NOMO-1 treated with DMSO at 0.1 percent for 48 hours (cell line): ENCODE data around the gene CHST11.
A peak's percentile ranks its signal among the peaks of the same experiment; 100 is the strongest.
"Not testable (repeated sequence)": the region's sequence is repeated elsewhere in the genome, so short reads cannot be mapped to it uniquely, and the experiment has no call there.

ENCODE experiments used
- DNase-seq: peaks from one replicate; lab custom pipeline; 2025; ENCODE audit not compliant: unreplicated experiment; lab: John Stamatoyannopoulos, UW

The CHST11 gene

DNA sequence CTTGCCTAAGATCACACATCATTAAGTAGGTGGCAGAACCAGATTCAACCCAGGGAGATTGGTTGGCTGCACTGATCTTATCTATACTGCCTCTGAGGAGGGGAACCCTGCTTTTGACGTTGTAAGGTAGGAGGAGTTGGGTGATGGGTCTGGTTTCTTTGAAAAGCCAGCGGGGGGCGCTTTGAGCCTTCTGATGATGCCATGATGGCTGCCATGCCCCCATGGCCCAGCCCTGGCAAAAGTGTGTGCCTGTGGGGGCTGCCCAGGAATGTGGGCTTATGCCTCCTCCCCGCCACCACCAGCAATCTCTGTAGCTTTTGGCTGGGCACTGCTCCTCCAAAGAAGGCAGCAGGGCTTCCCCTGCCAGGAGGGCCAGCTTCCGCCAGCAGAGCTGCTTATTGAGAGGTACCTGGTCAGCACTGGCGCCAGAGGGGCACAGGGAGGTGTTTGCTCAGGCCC lies 277.0 kb downstream of the CHST11 start:
- DNase-seq = no peak

DNA sequence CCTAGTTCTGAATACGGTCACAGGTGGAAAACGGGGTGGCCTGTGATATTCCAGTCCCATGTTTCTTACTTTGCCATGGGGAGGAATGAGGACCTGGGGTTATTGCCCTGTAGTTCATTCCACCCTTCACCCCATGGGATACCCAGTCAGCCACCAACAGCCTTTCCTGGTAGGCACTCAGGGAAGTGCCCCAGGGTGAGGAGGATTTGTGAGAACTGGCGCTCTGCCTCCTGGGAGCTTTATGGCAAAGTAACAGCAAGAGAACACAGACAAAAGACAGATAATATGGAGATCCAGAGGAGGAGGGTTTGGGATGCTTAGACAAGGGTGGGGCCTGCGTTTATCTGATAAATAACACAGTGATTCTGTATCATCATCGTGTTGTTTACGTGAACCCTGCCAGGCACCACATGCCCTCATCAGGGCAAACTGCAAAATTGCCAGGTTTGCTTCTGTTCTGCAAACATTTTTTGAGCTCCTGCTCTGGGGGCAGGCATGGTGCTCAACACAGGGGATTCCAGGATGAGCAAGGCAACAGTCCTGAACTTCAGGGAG lies 277.9 kb downstream of the CHST11 start:
- DNase-seq = no peak

DNA sequence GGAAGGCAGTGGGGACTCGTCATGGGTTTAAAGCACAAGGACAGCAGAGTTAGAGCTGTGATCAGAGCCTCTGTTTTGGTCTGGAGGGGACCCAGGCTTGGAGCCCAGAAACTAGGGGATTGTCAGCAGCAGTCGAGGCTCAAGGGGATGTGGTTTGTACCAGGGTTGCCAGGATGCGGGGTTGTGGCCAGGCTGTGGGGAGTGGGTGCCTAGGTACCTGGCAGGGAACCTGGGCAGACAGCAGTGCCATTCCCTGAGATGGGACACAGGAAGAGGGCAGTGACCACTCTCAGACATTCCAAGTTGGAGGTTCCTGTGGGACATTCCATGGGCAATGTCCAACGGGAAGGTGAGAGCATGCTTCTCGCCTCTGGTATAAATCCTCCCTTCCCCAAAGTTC lies 279.1 kb downstream of the CHST11 start:
- no peak for DNase-seq

DNA sequence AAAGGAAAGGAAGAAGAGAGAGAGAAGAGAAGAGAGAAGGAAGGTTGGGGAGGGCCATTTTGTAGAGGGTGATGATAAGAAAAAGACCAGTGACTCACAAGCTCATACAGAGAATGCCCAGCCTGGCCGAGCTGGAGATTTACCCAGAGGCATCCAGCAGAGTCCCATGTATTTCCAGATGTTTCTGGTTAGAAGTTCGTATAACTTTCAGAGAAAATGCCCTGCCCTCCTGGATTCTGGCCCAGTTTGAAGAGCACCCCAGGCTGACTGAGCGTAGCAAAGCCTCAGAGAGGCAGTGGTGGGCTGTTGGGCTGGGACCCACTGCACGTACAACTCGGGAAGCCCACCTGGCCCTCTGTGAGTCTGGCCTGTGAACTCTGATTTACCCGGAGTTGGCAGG lies 279.6 kb downstream of the CHST11 start:
- DNase-seq = no peak

DNA sequence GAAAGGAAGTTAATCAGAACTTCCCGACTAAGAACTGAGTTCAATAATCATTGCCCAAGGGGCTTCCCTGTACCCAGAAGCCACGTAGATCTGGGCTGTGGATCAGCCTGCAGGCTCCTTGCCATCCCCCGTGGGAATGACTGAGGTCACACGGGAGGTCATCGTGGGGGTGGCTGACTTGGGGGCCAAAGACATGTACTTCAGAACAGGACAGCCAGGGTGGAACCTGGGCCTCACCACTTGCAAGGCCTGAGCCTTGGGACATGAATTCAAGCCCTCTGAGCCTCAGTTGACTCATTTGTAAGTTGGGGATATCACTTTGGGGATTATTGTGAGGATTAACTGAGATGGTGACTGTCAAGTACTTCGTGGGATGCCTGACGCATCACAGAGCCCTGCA lies 280.4 kb downstream of the CHST11 start:
- no peak for DNase-seq

DNA sequence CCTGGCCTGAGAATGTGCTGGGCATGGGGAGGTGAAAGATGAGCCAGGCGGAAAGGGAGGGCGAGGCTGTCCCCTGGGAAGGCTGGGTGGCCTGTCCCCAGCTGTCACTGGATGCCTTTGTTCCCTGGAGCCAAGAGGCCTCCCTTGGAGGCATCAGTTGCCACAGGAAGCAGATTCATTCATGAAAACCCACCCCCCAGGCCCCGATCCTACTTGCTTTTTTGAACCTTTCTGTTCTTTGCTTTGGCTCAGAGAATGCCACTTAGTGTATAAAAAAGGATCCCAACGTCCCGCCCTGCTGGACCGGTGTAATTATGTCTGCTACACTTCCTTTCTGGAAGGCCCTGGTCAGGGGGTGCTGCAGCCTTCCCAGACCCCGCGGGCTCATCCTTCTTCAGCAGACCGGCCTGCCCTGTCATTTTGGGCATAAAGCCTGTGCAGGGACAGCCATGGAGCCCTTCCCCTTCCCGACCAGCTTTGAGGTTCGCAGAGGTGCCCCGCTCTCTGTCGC lies 281.1 kb downstream of the CHST11 start:
- no peak for DNase-seq

DNA sequence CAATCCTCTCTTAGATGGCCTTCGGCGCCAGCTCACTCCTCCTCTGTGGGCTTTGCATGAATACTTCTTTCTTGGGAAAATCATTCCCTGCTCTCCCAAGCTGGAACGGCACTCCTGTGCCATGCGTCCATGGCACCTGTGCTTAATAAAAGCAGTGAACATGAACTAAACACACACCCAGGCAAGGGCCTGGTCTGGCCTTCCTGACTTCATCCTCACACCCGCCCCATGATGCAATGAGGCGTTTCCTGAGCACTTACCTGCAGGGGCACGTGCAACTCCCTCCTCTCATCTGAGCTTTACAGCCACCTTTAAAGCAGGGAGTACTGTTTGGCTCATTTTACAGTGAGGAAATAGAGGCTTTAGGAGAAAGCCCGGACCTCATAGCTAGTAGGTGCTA lies 281.6 kb downstream of the CHST11 start:
- DNase-seq = no peak

DNA sequence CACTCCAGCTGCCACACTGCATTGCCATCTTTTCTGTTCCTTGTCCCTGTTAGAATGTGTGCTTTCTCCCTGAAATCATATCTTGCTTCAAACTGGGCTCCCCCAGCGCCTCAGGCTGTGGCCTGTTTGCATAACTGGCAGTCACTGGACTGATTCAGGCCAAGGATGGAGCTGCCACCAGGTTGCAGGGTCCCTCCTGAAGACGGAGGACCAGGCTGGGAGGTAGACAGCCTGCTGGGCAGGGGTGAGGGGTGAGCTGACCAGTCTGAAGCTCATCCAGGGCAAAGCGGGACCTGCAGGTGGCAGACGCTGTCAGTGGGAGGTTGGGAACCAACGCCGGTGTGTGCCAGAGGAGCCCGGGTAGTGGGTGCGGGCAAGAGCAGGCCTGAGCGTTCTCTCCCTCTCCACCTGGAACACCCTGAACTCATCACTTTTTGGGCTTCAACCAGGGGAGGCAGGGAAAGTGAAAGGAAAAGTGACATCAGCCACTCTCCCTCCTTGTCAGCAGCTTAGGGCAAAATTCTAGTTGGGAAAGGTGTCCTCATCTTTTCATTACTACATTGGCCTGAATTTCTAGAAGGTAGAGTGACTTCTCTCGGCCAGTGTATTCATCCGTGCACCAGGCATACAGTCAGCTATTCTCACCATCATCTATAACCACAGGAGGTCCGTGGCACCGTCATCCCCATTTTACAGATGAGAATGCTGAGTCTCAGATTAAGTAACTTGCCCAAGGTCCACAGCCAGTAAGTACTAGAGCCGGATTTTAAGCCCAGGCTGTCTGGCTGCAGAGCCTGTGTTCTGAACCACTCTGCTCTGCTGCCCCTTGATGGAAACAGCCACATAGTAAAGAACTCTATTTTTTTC lies 282.3 kb downstream of the CHST11 start:
- no peak for DNase-seq

DNA sequence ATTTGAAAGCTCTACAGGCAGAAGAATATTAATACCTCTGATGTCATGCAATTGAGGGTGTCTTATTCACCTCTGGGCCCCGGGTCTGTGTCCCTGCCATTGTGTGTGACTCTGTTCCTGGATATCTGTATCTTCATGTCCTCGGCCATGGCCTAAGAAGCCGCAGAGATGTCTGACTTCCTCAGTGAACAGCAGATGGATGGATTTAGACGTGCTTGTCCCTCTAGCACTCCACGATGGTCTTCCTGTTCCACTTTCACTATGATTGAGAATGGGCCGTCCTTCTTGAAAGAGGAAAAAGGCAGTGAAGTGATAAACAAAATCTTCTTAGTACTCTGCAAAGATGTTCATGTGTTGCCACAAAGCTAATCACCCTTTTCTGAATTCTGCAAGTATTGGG lies 283.9 kb downstream of the CHST11 start:
- DNase-seq = peak; percentile 94

DNA sequence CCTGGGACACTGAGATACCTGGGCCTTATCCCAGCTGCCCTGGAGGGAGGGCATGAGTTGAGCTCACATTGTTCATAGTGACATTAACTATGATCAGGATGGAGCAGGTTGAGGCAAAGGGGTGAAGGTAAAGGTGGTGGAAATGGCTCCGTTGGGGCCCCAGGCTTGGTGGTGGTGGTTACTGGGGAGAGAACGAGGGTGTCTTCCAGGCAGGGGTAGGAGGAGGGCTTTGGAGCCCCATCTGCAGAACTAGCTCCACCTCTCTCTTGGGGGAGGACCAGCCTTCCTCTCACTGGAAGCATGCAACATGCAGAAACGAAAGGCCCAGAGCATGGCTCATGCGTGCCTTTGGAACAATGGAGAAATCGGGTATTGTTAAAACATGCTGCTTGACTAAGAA lies 284.3 kb downstream of the CHST11 start:
- no peak for DNase-seq

DNA sequence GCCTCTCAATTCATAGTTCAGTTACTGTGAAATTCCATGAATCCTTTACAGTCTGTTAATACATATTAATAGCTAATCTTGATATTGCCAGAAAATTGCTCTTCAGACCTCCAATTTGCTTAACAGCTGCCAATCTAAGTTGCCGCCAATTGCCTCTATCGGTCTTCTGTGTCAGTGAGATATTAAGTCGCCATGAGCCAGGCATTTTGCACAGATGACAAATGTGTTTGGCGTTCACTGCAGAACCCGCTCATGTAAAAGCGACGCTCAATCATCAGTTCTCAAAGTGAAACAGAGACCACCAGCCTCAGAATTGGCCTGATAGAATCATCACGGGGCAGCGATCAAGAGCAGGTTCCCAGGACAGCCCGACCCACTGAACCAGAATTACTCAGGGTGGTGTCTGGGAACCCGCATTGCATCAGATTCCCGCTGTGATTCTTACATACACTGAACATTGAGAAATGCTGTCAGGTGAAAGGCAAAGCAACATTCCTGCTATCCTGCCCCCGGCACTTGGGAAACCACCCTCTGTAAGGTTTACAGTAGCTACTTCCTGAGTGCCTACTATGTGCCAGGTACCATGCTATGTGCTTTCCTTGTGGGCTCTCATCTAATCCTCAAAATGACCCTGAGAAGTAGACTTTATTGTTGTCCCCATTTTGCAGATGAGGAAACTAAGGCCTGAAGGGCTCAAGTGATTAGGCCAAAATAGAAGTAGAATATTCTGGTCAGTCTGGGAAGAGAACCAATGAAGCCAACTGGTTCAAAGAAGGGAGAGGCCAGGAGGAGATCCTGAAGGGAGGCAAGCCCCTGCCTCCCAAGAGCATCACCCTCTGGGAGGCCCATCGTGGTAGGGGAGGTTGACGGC lies 285.0 kb downstream of the CHST11 start:
- DNase-seq = no peak

DNA sequence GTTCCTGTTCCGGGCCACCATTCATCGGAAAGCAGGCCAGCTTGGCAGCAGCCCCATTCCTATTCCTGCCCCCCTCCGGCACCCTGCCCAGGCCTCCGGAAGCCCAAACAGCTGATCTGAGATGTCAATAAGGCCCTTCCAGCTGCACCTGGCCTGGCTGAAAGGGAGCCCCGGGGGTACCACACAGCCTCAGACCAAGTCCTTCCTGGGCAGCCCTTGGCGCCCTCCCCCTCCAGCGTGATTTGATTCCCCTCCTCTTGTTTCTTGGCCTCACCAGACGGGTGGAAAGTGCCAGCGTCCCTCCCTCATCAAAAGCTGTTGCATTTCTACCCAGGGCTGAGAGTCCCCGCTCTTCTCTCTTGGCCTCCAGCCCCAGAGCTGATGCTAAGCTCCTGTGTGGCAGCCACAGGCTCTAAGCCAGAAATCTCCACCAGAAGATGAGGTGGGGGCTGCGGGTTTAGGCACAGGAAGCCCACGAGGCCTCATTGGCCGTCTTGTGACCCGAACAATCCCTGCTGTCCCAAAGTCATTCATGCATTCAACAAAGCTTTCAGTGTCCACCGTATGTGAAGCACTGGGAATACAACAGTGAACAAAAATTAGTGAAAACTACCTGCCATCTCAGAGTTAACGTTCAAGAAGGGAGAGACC lies 285.9 kb downstream of the CHST11 start:
- no peak for DNase-seq

DNA sequence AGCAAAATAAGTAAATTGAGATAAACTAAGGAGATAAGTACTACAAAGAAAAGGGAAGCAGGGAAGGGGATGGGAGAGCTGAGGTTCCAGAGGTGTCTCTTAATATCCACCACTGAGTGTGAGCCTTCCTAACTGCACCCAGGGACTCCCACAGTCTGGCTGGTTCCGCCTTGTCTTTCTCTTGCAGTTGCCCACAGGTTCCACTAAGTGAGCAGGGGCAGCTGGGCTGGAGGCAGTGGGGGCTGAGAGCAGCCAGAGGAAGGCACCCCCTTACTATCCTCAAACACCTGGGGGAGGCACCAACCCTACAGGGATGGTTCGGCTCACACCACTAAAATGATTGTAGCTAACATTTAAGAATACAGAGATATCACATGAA lies 286.4 kb downstream of the CHST11 start:
- DNase-seq = no peak

DNA sequence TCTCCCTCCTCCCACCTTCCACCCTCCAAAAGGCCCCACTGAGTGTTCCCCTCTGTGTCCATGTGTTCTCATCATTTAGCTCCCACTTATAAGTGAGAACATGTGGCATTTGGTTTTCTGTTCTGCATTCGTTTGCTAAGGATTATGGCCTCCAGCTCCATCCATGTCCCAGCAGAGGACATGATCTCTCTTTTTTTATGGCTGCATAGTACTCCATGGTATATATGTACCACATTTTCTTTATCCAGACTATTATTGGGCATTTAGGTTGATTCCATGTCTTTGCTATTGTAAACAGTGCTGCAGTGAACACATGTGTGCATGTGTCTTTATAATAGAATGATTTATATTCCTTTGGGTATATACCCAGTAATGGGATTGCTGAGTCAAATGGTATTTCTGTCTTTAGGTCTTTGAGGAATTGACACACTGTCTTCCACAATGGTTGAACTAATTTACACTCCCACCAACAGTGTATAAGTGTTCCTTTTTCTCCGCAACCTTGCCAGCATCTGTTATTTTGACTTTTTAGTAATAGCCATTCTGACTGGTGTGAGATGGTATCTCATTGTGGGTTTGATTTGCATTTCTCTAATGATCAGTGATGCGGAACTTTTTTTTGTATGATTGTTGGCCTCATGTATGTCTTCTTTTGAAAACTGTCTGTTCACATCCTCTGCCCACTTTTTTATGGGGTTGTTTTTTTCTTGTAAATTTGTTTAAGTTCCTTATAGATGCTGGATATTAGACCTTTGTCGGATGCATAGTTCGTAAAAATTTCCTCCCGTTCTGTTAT lies 287.2 kb downstream of the CHST11 start:
- DNase-seq = not testable (repeated sequence)

DNA sequence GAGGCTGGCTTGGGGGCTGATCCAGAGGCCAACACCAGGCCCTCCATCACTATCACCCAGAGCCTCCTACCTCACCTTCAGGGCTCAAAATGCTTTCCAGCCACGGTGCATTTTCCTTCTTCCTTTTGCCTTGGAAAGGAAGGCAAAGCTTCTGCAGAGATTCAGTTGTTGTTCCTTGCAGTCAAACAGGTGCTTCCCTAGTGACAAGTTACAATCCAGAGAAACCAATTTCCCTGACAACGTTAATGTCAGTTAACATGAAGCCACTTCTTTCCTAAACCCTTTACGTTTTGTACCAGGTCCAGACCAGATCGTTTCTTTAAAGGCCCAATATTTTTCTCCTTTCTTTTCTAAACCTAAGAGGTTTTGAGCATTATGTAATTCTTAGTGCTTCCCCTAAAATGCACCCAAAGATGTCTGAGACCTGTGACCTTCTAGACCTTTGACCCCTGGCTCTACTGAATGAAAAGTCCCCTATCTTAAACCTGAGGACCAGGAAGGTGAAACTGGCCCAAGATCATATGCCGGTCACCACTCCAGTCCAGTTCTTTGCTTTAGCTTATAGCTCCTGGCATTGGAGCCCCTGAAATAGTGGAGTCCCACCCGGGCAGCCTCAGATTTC lies 289.8 kb downstream of the CHST11 start:
- no peak for DNase-seq

DNA sequence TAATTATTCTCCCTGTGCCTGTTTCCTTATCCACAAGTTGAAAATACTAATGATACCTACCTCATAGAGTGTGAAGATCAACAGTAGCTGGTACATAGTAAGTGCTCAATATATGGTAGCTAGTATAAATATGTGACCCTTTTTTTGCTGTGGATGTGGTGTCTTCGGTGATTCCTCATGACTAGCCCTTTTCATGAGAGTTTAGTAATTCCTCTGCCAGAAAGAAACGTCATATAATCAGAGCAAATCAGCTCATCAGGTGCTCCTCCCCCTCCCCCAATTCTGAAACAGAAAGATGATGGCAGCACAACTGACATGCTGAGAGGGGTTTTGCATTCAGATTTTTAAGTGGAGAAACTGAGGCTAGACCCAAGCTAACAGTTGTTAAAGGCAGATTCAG lies 290.6 kb downstream of the CHST11 start:
- no peak for DNase-seq

DNA sequence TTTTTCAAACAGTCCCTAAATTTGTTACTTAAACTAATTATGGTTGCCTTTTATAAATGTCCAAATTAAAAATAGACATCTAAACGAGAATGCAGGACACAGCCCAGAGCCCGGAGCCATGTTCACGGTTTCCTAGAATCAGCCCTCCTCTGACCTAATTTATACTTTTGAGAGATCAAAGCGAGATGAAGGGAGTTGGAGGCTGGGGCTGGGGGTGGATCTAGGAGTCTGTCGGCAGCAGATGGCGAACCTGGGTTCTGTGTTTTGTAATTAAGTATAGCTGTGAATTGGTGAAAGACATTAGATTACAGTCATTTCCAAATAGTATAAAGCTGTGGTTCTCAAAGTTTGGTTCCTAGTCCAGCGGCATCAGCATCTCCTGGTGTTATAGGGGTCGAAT lies 291.2 kb downstream of the CHST11 start:
- DNase-seq = no peak

DNA sequence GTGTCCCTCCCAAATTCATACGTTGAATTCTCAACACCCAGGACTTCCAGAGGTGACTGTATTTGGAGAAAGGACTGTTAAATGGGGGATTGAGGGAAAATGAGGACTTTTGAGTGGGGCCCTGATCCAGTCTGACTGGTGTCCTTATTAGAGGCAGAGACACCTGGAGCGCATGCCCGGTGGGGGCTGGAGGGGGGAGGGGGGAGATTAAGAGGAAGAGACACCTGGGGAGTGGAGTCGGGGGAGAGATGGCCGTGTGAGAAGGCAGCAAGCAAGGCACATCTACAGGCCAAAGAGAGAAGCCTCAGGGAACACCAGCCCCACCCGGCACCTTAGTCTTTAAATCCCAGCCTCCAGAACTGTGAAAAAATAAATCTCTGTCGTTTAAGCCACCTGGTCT lies 291.6 kb downstream of the CHST11 start:
- no peak for DNase-seq

DNA sequence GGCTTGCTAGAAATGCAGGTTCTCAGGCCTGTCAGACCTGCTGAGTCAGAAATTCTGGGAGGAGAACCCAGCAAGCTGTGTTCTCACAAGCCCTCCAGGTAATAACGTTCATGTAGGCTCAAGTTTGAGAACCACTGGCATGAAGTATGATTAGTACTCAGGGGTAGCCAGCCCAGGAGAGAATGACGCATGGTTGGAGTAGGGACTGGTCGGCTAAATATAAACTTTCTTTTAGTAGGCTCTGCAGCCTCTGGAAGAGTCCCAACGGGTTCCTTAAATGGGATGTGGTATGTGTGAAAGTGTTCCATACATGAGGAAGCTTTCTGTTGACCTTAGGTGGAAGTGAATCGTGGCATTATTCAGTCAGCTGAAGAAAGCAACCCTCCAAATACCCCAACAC lies 292.0 kb downstream of the CHST11 start:
- no peak for DNase-seq

DNA sequence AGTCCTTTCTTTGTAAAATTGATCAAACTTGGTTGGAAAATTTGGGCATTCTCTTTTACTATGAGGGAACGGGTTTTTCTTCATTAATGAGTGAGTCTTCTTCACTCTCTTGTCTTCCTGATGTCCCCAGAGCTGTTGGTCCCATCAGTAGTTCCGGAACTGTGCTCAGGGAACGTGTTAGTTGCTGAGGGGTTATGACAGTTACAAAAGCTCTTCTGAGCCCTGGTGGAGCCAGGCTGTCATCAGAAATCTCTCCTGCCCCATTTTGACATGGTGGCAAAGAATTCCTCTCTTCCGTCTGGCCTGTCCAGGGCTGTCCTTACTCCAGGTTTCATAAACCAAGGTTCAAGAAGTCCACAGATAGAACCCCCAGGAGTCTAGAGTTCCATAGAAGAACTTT lies 292.8 kb downstream of the CHST11 start:
- no peak for DNase-seq
